WTC11 (cell line): ENCODE data around the gene ITGA5.

Source experiments
- CREB1 ChIP-seq: sonication (generic); formaldehyde crosslinking; IDR thresholded peaks from 2 replicates; pipeline ENCODE4 v1.8.0; 2023; ENCODE audit warnings: mild to moderate bottlenecking, missing genetic modification reagents
- CTCF ChIP-seq: fragments of 200-600 bp; IDR thresholded peaks from 2 replicates; pipeline ENCODE4 v1.8.0; 2022; ENCODE audit warnings: antibody characterized with exemption
- HMGXB4 ChIP-seq: sonication (generic); formaldehyde crosslinking; IDR thresholded peaks from 2 replicates; pipeline ENCODE4 v1.8.1; 2023; ENCODE audit warnings: mild to moderate bottlenecking, moderate library complexity, missing genetic modification reagents
- ZBTB21 ChIP-seq: sonication (generic); formaldehyde crosslinking; IDR thresholded peaks from 2 replicates; pipeline ENCODE4 v1.8.1; 2023; ENCODE audit warnings: mild to moderate bottlenecking, missing genetic modification reagents, borderline replicate concordance
- ZNF425 ChIP-seq: fragments of 250-450 bp; sonication (Bioruptor Pico); conservative IDR thresholded peaks from 2 replicates; pipeline ENCODE4 v1.9.0; 2021; ENCODE audit warnings: mild to moderate bottlenecking

- TF ChIP-seq CTCF (no peak), ZNF425 (no peak), ZBTB21 (CRISPR knock-in tag) (no peak), HMGXB4 (CRISPR knock-in tag) (no peak), CREB1 (CRISPR knock-in tag) (no peak)
These were observed 5.2 kb upstream of the ITGA5 start for GRCh38 chr12:54424224-54424623.
